ENCODE data around the gene DYNC2I2.
"Not testable (repeated sequence)": the region's sequence is repeated elsewhere in the genome, so short reads cannot be mapped to it uniquely, and the experiment has no call there.

DYNC2I2 gene

GRCh38 chr9:128685636-128686489 lies 29.2 kb upstream of the DYNC2I2 start:
- peak; percentile 34 to 56 for DNase-seq

DNA sequence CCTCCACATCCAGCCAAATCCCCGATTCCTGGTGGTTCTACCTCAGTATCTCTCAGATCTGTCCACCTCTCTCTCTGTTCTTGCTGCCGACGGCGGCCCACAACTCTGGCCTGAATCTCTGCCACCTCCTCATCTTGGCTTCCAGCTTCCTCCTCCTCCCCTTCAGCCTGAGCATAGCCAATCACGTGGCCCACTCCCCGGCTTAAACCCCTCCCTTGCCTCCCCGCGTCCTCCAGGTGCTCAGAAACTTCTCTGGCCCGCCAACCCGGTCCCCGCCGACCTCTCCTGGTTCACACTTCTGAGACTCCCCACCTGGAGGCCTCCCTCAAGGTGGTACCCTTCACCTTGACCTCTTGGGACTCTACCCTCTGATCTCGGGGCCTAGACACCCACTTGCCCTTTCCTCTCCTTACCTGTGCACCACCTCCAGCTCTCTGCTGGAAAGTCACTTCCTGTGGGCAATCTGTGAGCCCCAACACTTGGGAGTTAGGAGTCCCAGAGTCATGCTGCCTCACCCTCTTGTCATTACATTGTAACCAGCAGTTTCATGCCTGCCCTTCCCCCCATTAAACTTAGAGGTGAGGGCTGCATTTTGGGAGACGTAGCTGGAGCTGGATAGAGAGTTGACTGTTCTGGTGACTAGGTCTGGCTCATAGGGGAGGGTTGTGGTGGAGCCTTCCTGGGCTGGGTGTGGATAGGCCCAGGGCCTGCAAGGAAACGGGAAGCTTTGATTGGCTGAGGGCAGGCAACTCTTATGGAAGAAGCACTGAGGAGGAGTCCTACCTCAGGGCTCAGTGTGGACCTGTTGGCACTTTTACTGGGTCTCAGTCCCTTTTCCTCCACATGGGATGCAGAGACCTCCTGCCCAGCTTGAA lies 27.9 kb upstream of the DYNC2I2 start:
- peak; percentile 78 to 81 for DNase-seq

DNA sequence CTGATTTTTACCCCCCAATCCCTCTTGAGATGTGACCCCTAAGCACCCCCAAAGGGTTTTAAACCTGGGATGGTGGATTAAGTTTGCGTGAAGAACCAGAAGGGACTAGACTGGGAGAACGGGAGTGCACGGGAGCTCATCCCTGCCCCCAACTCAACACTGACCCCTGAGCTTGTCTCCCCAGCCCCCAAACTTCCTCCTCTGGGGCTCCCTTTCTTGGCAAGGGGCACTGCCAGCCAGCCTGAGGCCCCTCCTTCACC lies 27.3 kb upstream of the DYNC2I2 start:
- no peak for DNase-seq

- peak; percentile 32 to 58 for DNase-seq
Measured at GRCh38 chr9:128683340-128684064, 26.9 kb upstream of the DYNC2I2 start.

DNA sequence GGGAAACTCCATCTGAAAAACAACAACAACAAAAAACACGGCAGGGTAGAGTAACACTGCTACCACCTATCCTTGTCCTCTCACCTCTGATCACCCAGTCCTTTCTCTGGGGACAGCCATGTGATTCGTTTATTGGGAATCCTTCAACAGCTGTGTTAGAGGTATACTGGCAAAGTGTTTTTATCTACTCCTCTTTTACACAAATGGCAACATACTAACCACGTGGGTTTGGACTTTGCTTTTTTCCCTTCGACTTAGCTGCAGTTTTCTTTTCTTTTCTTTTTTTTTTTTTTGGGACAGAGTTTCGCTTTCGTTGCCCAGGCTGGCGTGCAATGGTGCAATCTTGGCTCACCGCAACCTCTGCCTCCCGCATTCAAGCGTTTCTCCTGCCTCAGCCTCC lies 21.1 kb upstream of the DYNC2I2 start:
- DNase-seq, result no peak

- no peak for DNase-seq
Measured at GRCh38 chr9:128675382-128675781, 18.7 kb upstream of the DYNC2I2 start.

DNA sequence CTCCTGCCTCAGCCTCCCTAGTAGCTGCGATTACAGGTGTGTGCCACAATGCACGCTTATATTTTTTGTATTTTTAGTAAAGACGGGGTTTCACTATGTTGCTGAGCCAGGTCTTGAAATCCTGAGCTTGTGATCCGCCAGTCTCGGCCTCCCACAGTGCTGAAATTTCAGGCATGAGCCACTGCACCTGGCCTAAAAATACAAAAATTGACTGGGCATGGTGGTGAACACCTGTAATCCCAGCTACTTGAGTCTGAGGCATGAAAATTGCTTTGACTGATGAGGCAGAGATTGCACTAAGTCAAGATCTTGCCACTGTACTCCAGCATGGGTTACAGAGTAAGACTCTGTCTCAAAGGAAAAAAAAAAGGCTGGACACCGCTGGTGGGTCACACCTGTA lies 13.1 kb upstream of the DYNC2I2 start:
- DNase-seq, result no peak

- not testable (repeated sequence) for DNase-seq
Measured at GRCh38 chr9:128666481-128666941, 9.9 kb upstream of the DYNC2I2 start.

DNA sequence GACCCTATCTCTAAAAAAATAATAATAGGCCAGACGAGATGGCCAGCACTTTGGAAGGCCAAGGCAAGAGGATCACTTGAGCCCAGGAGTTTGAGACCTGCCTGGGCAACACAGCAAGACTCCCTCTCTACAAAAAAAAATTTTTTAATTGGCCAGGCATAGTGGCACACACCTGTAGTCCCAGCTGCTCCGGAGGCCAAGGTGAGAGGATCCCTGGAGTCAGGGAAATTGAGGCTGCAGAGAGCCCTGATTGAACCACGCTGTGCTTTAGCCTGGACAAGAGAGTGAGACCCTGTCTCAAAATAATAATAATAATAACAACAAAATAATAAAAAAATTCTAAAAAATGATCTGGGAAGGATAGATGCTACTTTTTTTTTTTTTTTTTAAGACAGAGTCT lies 1.1 kb upstream of the DYNC2I2 start:
- no peak for DNase-seq

DNA sequence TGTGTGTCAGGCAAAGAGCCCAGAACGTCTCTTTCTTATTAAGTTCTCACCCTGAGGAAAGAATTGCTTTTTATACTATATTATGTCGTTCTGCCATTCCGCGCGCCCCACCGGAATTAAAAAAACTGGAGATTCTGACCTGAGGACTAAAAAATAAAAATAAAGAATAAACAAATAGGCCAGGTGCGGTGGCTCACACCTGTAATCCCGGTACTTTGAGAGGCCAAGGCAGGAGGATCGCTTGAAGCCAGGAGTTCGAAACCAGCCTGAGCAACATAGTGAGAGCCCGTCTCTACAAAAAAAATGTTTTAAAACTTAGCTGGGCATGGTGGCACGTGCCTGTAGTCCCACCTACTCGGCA lies 677 bp upstream of the DYNC2I2 start:
- no peak for DNase-seq

GRCh38 chr9:128654481-128654880 lies 2.2 kb downstream of the DYNC2I2 start:
- no peak for DNase-seq

- DNase-seq, result no peak
Measured at GRCh38 chr9:128653908-128654307, 2.7 kb downstream of the DYNC2I2 start.

GRCh38 chr9:128651798-128652197 lies 4.8 kb downstream of the DYNC2I2 start:
- DNase-seq, result no peak

DNA sequence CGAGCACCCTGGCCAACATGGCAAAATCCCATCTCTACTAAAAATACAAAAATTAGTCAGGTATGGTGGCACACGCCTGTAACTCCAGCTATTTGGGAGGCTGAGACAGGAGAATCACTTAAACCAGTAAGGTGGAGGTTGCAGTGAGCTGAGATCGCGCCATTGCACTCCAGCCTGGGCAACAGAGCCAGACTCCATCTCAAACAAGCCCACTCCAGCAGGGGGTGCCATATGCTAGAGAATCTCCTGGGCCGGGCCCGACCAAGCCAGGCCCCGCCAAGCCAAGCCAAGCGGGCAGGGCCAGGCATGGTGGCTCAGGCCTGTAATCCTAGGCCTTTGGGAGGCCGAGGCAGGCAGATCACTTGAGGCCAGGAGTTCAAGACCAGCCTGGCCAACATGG lies 8.4 kb downstream of the DYNC2I2 start:
- DNase-seq, result peak; percentile 74 to 76

DNA sequence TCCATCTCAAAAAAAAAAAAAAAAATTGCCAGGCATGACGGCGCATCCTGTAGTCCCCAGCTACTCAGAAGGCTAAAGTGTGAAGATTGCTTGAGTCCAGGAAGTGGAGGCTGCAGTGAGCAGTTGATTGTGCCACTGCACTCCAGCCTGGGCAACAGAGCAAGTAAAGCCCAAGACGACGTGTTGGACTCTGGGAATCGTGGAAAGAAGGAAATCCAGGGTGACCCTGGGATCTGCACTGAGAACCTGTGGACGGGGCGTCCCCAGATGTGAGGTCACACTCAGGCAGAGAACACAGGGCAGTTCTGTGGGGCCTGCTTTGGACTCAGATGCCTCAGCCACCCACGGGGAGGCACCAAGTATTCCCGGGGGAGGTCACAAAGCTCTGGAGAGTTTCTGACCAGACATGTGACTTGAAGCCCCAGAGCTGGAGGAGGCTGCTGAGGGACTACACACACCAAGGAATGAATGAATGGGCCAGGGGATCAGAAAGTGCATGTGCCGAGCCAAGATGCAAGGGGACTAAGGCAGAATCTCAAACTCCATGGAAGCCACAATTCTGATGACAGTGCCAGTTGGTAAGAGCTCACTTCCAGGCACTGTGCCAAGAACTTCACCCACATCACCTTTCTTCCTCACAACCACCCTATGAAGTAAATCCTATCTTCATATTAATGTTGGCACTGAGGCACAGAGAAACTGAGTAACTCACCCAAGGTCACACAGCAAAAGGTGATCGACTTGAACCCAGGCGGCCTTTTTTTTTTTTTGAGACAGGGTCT lies 12.9 kb downstream of the DYNC2I2 start:
- no peak for DNase-seq

- DNase-seq, result no peak
Measured at GRCh38 chr9:128642675-128643245, 13.9 kb downstream of the DYNC2I2 start.

DNA sequence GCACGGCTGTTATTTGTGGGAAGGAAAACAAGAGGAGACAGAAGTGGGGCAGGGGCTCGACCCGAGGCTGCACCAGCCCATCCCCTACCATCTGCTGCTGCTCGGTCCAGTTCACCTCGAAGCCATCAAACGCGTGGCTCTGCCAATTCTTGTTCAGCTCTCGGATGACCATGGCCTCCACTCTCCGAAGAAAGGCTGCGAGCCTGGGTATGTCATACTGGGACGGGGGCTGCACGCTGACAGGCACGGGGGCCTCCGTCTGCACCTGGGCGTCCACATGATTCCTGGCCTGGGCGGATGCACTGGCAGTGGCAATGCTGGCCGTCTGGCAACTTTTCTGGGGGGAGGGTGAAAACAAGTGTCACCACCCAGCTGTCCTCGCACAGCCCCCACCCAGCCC lies 16.0 kb downstream of the DYNC2I2 start:
- DNase-seq, result no peak

GRCh38 chr9:128638580-128638979 lies 18.1 kb downstream of the DYNC2I2 start:
- no peak for DNase-seq

DNA sequence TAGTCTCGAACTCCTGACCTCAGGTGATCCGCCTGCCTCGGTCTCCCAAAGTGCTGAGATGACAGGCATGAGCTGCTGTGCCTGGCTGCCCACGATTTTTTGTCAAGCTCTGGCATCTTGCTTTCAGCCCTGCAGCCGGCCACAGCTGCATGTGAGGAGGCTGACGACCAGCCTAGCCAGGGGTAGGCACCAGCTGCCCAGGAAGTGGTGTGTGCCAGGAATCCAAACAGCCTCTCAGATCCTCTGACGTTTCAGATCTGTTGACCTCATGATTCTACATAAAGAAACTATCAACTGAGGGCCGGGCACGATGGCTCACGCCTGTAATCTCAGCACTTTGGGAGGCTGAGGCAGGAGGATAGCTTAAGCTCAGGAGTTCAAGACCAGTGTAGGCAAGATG lies 19.0 kb downstream of the DYNC2I2 start:
- no peak for DNase-seq

GRCh38 chr9:128636556-128637530 lies 19.8 kb downstream of the DYNC2I2 start:
- DNase-seq, result no peak

- no peak for DNase-seq
Measured at GRCh38 chr9:128636024-128636390, 20.6 kb downstream of the DYNC2I2 start.

Measured in CD4-positive, alpha-beta T cell treated with Interleukin-1 beta for 1 hour (primary cell).